PFSK-1 (cell line): ENCODE measurements around the gene MRS2.

Experiments
- POLR2AphosphoS5 ChIP-seq: IDR thresholded peaks from 2 replicates; pipeline ENCODE4 v1.6.1; 2012; ENCODE audit warnings: low read depth, mild to moderate bottlenecking, control low read depth, low read length, moderate library complexity
- SIN3A ChIP-seq: IDR thresholded peaks from 2 replicates; pipeline ENCODE4 v1.6.1; 2012; ENCODE audit warnings: mild to moderate bottlenecking, low read length, moderate library complexity, borderline replicate concordance; ENCODE audit not compliant: insufficient read depth
- TAF1 ChIP-seq: IDR thresholded peaks from 2 replicates; pipeline ENCODE4 v1.6.1; 2012; ENCODE audit warnings: low read length, control low read depth, borderline replicate concordance; ENCODE audit not compliant: insufficient read depth
- TF ChIP-seq, protein P1 (sequence below), 2 experiments: IDR thresholded peaks; 2 replicates each; pipeline versions ENCODE4 v1.6.1 to v1.8.0; 2011 to 2012; ENCODE audit warnings: low read depth in 2 of 2, low read length in 2 of 2, control low read depth in 1 of 2, inconsistent platforms in 1 of 2, mild to moderate bottlenecking in 1 of 2, moderate library complexity in 1 of 2; ENCODE audit not compliant: insufficient read depth in 1 of 2

DNA sequence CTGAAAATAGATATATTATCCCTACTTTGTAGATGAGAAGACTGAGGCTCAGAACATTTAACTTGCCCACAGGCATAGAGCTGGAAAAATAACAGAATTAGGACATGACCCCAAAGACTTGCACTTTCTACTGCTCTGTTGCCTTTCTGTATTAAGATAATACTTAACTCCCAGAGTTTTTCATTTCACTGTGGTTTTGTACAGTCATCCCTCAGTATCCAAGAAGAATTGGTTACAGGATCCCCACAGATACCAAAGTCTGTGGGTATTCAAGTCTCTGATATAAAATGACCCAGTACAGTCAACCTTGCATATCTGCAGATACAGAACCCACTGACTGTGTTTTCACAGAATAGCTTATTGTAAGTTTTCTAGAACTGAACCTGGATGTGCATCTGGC lies 16.8 kb downstream of the MRS2 start:
- TF ChIP-seq TAF1 (no peak), POLR2AphosphoS5 (no peak), SIN3A (no peak)
- TF ChIP-seq, protein P1, sequence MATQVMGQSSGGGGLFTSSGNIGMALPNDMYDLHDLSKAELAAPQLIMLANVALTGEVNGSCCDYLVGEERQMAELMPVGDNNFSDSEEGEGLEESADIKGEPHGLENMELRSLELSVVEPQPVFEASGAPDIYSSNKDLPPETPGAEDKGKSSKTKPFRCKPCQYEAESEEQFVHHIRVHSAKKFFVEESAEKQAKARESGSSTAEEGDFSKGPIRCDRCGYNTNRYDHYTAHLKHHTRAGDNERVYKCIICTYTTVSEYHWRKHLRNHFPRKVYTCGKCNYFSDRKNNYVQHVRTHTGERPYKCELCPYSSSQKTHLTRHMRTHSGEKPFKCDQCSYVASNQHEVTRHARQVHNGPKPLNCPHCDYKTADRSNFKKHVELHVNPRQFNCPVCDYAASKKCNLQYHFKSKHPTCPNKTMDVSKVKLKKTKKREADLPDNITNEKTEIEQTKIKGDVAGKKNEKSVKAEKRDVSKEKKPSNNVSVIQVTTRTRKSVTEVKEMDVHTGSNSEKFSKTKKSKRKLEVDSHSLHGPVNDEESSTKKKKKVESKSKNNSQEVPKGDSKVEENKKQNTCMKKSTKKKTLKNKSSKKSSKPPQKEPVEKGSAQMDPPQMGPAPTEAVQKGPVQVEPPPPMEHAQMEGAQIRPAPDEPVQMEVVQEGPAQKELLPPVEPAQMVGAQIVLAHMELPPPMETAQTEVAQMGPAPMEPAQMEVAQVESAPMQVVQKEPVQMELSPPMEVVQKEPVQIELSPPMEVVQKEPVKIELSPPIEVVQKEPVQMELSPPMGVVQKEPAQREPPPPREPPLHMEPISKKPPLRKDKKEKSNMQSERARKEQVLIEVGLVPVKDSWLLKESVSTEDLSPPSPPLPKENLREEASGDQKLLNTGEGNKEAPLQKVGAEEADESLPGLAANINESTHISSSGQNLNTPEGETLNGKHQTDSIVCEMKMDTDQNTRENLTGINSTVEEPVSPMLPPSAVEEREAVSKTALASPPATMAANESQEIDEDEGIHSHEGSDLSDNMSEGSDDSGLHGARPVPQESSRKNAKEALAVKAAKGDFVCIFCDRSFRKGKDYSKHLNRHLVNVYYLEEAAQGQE (IDR thresholded peaks at IDR 0.05; ENCODE audit: insufficient read depth in 1 of 2, low read depth in 2 of 2, low read length in 2 of 2): no peak
